HEK293 (cell line): ENCODE data around the gene RIMS1.
A peak's percentile ranks its signal among the peaks of the same experiment; 100 is the strongest.

Experiments
- BCL11A ChIP-seq: fragments of 450-650 bp; formaldehyde crosslinking; IDR thresholded peaks from 2 replicates; pipeline ENCODE4 v1.5.1; 2016; ENCODE audit warnings: low read depth, missing biosample characterization, missing genetic modification characterization
- GLI2 ChIP-seq: fragments of 450-650 bp; formaldehyde crosslinking; IDR thresholded peaks from 2 replicates; pipeline ENCODE4; 2017; ENCODE audit warnings: missing biosample characterization, missing genetic modification characterization, low read depth, borderline replicate concordance
- KLF16 ChIP-seq: fragments of 450-650 bp; formaldehyde crosslinking; IDR thresholded peaks from 2 replicates; pipeline ENCODE4 v1.5.1; 2017; ENCODE audit warnings: missing biosample characterization, missing genetic modification characterization
- SP3 ChIP-seq: fragments of 450-650 bp; formaldehyde crosslinking; IDR thresholded peaks from 2 replicates; pipeline ENCODE4 v1.5.1; 2016; ENCODE audit warnings: missing biosample characterization, missing genetic modification characterization
- SP7 ChIP-seq: fragments of 450-650 bp; formaldehyde crosslinking; IDR thresholded peaks from 2 replicates; pipeline ENCODE4 v1.5.1; 2016; ENCODE audit warnings: missing biosample characterization, missing genetic modification characterization
- TRIM28 ChIP-seq: IDR thresholded peaks from 2 replicates; pipeline ENCODE4 v1.6.1; 2011; ENCODE audit warnings: low read length, control low read depth, borderline replicate concordance
- ZBTB17 ChIP-seq: fragments of 450-650 bp; formaldehyde crosslinking; IDR thresholded peaks from 2 replicates; pipeline ENCODE4 v1.5.1; 2016; ENCODE audit warnings: missing biosample characterization, missing genetic modification characterization
- ZBTB20 ChIP-seq: fragments of 450-650 bp; formaldehyde crosslinking; IDR thresholded peaks from 2 replicates; pipeline ENCODE4 v1.5.1; 2016; ENCODE audit warnings: missing biosample characterization, missing genetic modification characterization
- ZBTB8A ChIP-seq: fragments of 450-650 bp; formaldehyde crosslinking; IDR thresholded peaks from 2 replicates; pipeline ENCODE4 v1.5.1; 2016; ENCODE audit warnings: missing biosample characterization, missing genetic modification characterization
- ZEB2 ChIP-seq: fragments of 450-650 bp; formaldehyde crosslinking; IDR thresholded peaks from 2 replicates; pipeline ENCODE4 v1.5.1; 2016; ENCODE audit warnings: missing biosample characterization, missing genetic modification characterization
- ZFHX2 ChIP-seq: fragments of 450-650 bp; formaldehyde crosslinking; conservative IDR thresholded peaks from 2 replicates; pipeline ENCODE4 v1.5.1; 2016; ENCODE audit warnings: missing biosample characterization, missing genetic modification characterization
- ZNF341 ChIP-seq: fragments of 450-650 bp; formaldehyde crosslinking; IDR thresholded peaks from 2 replicates; pipeline ENCODE4; 2016; ENCODE audit warnings: low read depth, missing biosample characterization, missing genetic modification characterization
- ZNF600 ChIP-seq: fragments of 450-650 bp; formaldehyde crosslinking; IDR thresholded peaks from 2 replicates; pipeline ENCODE4 v1.5.1; 2016; ENCODE audit warnings: missing biosample characterization, missing genetic modification characterization
- ZNF610 ChIP-seq: fragments of 450-650 bp; formaldehyde crosslinking; IDR thresholded peaks from 2 replicates; pipeline ENCODE4 v1.5.1; 2016; ENCODE audit warnings: missing biosample characterization, missing genetic modification characterization, borderline replicate concordance
- ZNF768 ChIP-seq: fragments of 450-650 bp; formaldehyde crosslinking; IDR thresholded peaks from 2 replicates; pipeline ENCODE4 v1.5.1; 2018; ENCODE audit warnings: missing biosample characterization, mild to moderate bottlenecking, missing genetic modification characterization
- ZNF843 ChIP-seq: fragments of 450-650 bp; formaldehyde crosslinking; IDR thresholded peaks from 2 replicates; pipeline ENCODE4 v1.5.1; 2016; ENCODE audit warnings: missing biosample characterization, missing genetic modification characterization
- ZSCAN23 ChIP-seq: fragments of 450-650 bp; formaldehyde crosslinking; IDR thresholded peaks from 2 replicates; pipeline ENCODE4 v1.5.1; 2016; ENCODE audit warnings: missing biosample characterization, missing genetic modification characterization
- TF ChIP-seq, protein P1 (sequence below): fragments of 450-650 bp; formaldehyde crosslinking; IDR thresholded peaks from 2 replicates; pipeline ENCODE4 v1.5.1; 2016; ENCODE audit warnings: missing biosample characterization, missing genetic modification characterization
- TF ChIP-seq, protein P2 (sequence below): fragments of 450-650 bp; formaldehyde crosslinking; IDR thresholded peaks from 2 replicates; pipeline ENCODE4 v1.5.1; 2016; ENCODE audit warnings: missing biosample characterization, missing genetic modification characterization
- TF ChIP-seq, protein P3 (sequence below): fragments of 450-650 bp; formaldehyde crosslinking; IDR thresholded peaks from 2 replicates; pipeline ENCODE4 v1.5.1; 2016; ENCODE audit warnings: missing biosample characterization, missing genetic modification characterization
- TF ChIP-seq, protein P4 (sequence below): IDR thresholded peaks from 2 replicates; pipeline ENCODE4 v1.6.1; 2011; ENCODE audit warnings: mild to moderate bottlenecking, low read depth, low read length, borderline replicate concordance

The RIMS1 gene

DNA sequence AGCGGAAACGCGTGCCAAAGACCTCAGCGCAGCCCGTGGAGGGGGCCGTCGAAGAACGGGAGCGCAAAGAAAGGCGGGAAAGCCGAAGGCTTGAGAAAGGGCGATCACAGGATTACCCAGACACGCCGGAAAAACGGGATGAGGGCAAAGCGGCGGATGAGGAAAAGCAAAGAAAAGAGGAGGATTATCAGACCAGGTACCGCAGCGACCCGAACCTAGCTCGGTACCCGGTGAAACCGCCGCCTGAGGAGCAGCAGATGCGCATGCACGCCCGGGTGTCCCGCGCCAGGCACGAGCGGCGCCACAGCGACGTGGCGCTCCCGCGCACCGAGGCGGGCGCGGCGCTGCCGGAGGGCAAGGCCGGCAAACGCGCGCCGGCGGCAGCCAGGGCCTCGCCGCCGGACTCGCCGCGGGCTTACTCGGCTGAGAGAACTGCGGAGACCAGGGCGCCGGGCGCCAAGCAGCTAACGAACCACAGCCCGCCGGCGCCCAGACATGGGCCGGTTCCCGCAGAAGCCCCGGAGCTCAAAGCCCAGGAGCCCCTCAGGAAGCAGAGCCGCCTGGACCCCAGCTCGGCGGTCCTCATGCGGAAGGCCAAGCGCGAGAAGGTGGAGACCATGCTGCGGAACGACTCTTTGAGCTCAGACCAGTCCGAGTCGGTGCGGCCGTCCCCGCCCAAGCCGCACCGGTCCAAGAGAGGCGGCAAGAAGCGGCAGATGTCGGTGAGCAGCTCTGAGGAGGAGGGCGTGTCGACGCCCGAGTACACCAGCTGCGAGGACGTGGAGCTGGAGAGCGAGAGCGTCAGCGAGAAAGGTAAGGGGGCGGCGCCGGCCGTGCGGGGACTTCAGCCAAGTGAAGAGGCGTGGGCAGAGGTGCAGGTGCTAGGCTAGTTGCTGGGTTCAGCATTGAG lies 296.2 kb downstream of the RIMS1 start (continued):
- TF ChIP-seq, protein P1, sequence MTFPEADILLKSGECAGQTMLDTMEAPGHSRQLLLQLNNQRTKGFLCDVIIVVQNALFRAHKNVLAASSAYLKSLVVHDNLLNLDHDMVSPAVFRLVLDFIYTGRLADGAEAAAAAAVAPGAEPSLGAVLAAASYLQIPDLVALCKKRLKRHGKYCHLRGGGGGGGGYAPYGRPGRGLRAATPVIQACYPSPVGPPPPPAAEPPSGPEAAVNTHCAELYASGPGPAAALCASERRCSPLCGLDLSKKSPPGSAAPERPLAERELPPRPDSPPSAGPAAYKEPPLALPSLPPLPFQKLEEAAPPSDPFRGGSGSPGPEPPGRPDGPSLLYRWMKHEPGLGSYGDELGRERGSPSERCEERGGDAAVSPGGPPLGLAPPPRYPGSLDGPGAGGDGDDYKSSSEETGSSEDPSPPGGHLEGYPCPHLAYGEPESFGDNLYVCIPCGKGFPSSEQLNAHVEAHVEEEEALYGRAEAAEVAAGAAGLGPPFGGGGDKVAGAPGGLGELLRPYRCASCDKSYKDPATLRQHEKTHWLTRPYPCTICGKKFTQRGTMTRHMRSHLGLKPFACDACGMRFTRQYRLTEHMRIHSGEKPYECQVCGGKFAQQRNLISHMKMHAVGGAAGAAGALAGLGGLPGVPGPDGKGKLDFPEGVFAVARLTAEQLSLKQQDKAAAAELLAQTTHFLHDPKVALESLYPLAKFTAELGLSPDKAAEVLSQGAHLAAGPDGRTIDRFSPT: no peak
- TF ChIP-seq SP3 (tag by site-specific recombination) (peak; percentile 56), SP7 (0 out of 2 replicates have a peak, but pooled peaks have one; percentile 13), ZBTB8A (tag by site-specific recombination) (peak; percentile 82), BCL11A (tag by site-specific recombination) (no peak), ZBTB17 (tag by site-specific recombination) (peak; percentile 97), TRIM28 (0 out of 2 replicates have a peak, but pooled peaks have one; percentile 37), ZNF600 (tag by site-specific recombination) (peak; percentile 70), ZNF768 (tag by site-specific recombination) (no peak; the same call in 1 of the 2 replicates), ZNF610 (no peak), KLF16 (tag by site-specific recombination) (peak; percentile 69), ZEB2 (peak; percentile 56), ZNF341 (tag by site-specific recombination) (peak; percentile 84), ZNF843 (tag by site-specific recombination) (0 out of 2 replicates have a peak, but pooled peaks have one; percentile 9), ZSCAN23 (no peak), ZBTB20 (tag by site-specific recombination) (peak; percentile 40; the same call in 1 of the 2 replicates), ZFHX2 (tag by site-specific recombination) (peak; percentile 81), GLI2 (tag by site-specific recombination) (no peak)
- TF ChIP-seq, protein P2, sequence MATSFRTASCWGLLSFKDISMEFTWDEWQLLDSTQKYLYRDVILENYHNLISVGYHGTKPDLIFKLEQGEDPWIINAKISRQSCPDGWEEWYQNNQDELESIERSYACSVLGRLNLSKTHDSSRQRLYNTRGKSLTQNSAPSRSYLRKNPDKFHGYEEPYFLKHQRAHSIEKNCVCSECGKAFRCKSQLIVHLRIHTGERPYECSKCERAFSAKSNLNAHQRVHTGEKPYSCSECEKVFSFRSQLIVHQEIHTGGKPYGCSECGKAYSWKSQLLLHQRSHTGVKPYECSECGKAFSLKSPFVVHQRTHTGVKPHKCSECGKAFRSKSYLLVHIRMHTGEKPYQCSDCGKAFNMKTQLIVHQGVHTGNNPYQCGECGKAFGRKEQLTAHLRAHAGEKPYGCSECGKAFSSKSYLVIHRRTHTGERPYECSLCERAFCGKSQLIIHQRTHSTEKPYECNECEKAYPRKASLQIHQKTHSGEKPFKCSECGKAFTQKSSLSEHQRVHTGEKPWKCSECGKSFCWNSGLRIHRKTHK: no peak
- TF ChIP-seq, protein P3, sequence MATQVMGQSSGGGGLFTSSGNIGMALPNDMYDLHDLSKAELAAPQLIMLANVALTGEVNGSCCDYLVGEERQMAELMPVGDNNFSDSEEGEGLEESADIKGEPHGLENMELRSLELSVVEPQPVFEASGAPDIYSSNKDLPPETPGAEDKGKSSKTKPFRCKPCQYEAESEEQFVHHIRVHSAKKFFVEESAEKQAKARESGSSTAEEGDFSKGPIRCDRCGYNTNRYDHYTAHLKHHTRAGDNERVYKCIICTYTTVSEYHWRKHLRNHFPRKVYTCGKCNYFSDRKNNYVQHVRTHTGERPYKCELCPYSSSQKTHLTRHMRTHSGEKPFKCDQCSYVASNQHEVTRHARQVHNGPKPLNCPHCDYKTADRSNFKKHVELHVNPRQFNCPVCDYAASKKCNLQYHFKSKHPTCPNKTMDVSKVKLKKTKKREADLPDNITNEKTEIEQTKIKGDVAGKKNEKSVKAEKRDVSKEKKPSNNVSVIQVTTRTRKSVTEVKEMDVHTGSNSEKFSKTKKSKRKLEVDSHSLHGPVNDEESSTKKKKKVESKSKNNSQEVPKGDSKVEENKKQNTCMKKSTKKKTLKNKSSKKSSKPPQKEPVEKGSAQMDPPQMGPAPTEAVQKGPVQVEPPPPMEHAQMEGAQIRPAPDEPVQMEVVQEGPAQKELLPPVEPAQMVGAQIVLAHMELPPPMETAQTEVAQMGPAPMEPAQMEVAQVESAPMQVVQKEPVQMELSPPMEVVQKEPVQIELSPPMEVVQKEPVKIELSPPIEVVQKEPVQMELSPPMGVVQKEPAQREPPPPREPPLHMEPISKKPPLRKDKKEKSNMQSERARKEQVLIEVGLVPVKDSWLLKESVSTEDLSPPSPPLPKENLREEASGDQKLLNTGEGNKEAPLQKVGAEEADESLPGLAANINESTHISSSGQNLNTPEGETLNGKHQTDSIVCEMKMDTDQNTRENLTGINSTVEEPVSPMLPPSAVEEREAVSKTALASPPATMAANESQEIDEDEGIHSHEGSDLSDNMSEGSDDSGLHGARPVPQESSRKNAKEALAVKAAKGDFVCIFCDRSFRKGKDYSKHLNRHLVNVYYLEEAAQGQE (tag by site-specific recombination): peak; percentile 64; the same call in 1 of the 2 replicates
- TF ChIP-seq, protein P4, sequence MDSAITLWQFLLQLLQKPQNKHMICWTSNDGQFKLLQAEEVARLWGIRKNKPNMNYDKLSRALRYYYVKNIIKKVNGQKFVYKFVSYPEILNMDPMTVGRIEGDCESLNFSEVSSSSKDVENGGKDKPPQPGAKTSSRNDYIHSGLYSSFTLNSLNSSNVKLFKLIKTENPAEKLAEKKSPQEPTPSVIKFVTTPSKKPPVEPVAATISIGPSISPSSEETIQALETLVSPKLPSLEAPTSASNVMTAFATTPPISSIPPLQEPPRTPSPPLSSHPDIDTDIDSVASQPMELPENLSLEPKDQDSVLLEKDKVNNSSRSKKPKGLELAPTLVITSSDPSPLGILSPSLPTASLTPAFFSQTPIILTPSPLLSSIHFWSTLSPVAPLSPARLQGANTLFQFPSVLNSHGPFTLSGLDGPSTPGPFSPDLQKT: no peak
